Measurements from ENCODE around the gene INHBB. TPM values are rescaled to one million over a fixed set of nuclear protein-coding genes. Genes with fewer than 3 reads are reported as not detected.
A peak's percentile ranks its signal among the peaks of the same experiment; 100 is the strongest.

The INHBB gene
- total and polyA plus RNA-seq, 2 of the 4 experiments (the other 2 are of a cell fraction) = 0.18 to 0.92 TPM

DNA sequence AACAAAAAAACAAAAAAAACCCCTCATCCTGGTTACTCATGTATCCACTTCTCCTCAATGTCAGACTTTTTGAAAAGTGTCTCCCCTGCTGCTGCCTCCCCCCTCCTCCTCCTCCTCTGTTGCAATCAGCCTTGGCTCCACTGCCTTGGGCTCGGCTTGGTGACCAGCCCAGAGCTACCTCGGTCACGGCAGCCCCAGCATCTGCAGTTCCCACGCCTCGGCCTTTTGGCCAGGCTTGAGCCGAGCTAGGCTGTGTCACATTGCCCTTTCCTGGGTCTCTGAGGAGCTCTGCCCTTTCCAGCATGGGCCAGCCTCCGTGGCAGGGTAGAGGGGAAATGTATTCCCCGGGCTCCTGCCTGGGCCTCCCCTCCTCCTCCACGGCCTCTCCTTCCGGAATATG, 22.7 kb upstream of the INHBB start:
- H3K4ac ChIP-seq (ENCODE audit: low read depth, low read length) = no peak overlapping the region
- ATAC-seq (ENCODE audit: low read depth) (peak; percentile 70), DNase-seq (peak; percentile 28)
- H3K27ac ChIP-seq (ENCODE audit: insufficient read depth, low read length) = no peak overlapping the region
- H4K8ac ChIP-seq (ENCODE audit: low read depth in 2 of 2, low read length in 2 of 2) = no peak overlapping the region
- no peak overlapping the region for H3K4me3 ChIP-seq (ENCODE audit: insufficient read depth, low read depth, low read length)
- peaks cover 60% of the 10 kb centered on the region for H3K27me3 ChIP-seq (ENCODE audit: control insufficient read depth, insufficient read depth, low read length)
- no peaks in the 10 kb centered on the region for H3K36me3 ChIP-seq (ENCODE audit: control insufficient read depth, insufficient read depth, low read length)
- POLR2A ChIA-PET (ENCODE audit: unreplicated experiment) = no interaction called here
- H4K5ac ChIP-seq (ENCODE audit: low read depth, low read length) = no peak overlapping the region
- H3K9me3 ChIP-seq (ENCODE audit: control insufficient read depth, insufficient read depth, low read length) = no peaks in the 10 kb centered on the region
- CTCF ChIA-PET = interaction anchor here (0.9 to 1.2 kb wide), 2 partner anchors 28 to 358 kb away, joined by 3 to 4 read pairs; no protein-coding TSS in a partner anchor
- H3K9me1 ChIP-seq (ENCODE audit: insufficient read depth, low read length) = no peaks in the 10 kb centered on the region
- intact Hi-C loops (cut with micrococcal nuclease) = no loop called here
- peak overlapping the region; percentile 71 for H2AK9ac ChIP-seq (replicated peaks; ENCODE audit: low read depth, low read length, poor library complexity)
- no peak overlapping the region for H3K9ac ChIP-seq (ENCODE audit: low read depth, low read length)
- H4K20me1 ChIP-seq (ENCODE audit: insufficient read depth, low read length) = no peaks in the 10 kb centered on the region
- no peak overlapping the region for H2BK5ac ChIP-seq (ENCODE audit: low read depth, low read length, poor library complexity, severe bottlenecking)
- in situ Hi-C loops (cut with MboI; ENCODE audit: low sequenced_read_pairs) = no loop called here
- H3K79me1 ChIP-seq (ENCODE audit: low read depth in 1 of 2, low read length in 2 of 2) = no peaks in the 10 kb centered on the region
- no peak overlapping the region for H3K4me2 ChIP-seq (ENCODE audit: low read depth, low read length)
- no peak overlapping the region for H2AK5ac ChIP-seq (ENCODE audit: low read depth, low read length)
- H3K56ac ChIP-seq (ENCODE audit: extremely low read depth, insufficient read depth, low read length) = no peak overlapping the region
- dilution Hi-C loops (cut with HindIII; ENCODE audit: low sequenced_read_pairs, unreplicated experiment) = no loop called here
- no peak overlapping the region for H3K23ac ChIP-seq (ENCODE audit: low read depth, low read length)
- H2BK20ac ChIP-seq (ENCODE audit: low read depth, low read length) = no peak overlapping the region
- peaks cover 3% of the 10 kb centered on the region; the same call in 1 of the 2 replicates for H3K4me1 ChIP-seq (ENCODE audit: control insufficient read depth, insufficient read depth, low read length)
- H2BK15ac ChIP-seq (ENCODE audit: low read depth, low read length) = no peak overlapping the region
- no peak overlapping the region for H3K18ac ChIP-seq (ENCODE audit: low read depth, low read length)
- H4K91ac ChIP-seq (ENCODE audit: insufficient read depth, low read depth, low read length) = no peak overlapping the region
- peak overlapping the region; percentile 56 for H2AFZ ChIP-seq (replicated peaks; ENCODE audit: low read length, poor library complexity)
- TF ChIP-seq MAZ (IDR thresholded peaks at IDR 0.05; ENCODE audit: borderline replicate concordance, low read depth, low read length) (peak; percentile 25; the same call in 1 of the 2 replicates), CEBPB (IDR thresholded peaks at IDR 0.05; ENCODE audit: low read depth, low read length) (peak; percentile 82), FOS (IDR thresholded peaks at IDR 0.05; ENCODE audit: low read depth, low read length) (no peak), BHLHE40 (IDR thresholded peaks at IDR 0.05; ENCODE audit: low read depth, low read length) (no peak)
- H3K14ac ChIP-seq (replicated peaks; ENCODE audit: low read depth, low read length) = no peak overlapping the region
- no TSS peak for BruUV-seq (replicated peaks)
- H2BK120ac ChIP-seq (ENCODE audit: low read depth, low read length) = no peak overlapping the region
- no CpG with 5 or more reads among the region's 10 CpGs for WGBS, 2 experiments (ENCODE audit: extremely low coverage in 2 of 2, insufficient read length in 1 of 2)

All from IMR-90 (cell line).